KOPT-K1 (cell line): ENCODE measurements around the gene NOTCH4.
"Not testable (repeated sequence)": the region's sequence is repeated elsewhere in the genome, so short reads cannot be mapped to it uniquely, and the experiment has no call there.

ENCODE experiments used
- H3K27ac ChIP-seq: fragments of 200-600 bp; sonication (generic); 2 replicates; pipeline ENCODE4 v1.5.1; 2016; ENCODE audit warnings: antibody characterized with exemption, mild to moderate bottlenecking, low read depth, low read length; ENCODE audit not compliant: poor library complexity, severe bottlenecking
- H3K36me3 ChIP-seq: fragments of 200-600 bp; sonication (generic); 2 replicates; pipeline ENCODE4 v1.5.1; 2017; ENCODE audit warnings: antibody characterized with exemption, mild to moderate bottlenecking, low read length, moderate library complexity; ENCODE audit not compliant: insufficient read depth
- H3K9me3 ChIP-seq: fragments of 200-600 bp; sonication (generic); 2 replicates; pipeline ENCODE4 v1.5.1; 2017; ENCODE audit warnings: antibody characterized with exemption, low read length, mild to moderate bottlenecking; ENCODE audit not compliant: insufficient read depth, poor library complexity, severe bottlenecking

The NOTCH4 gene

GRCh38 chr6:32239462-32239861, 15.6 kb upstream of the NOTCH4 start:
- H3K27ac ChIP-seq, result no peak overlapping the region
- no peaks in the 10 kb centered on the region for H3K9me3 ChIP-seq
- H3K36me3 ChIP-seq, result no peaks in the 10 kb centered on the region

GRCh38 chr6:32234934-32235333, 11.1 kb upstream of the NOTCH4 start:
- Histone ChIP-seq H3K27ac (no peak overlapping the region), H3K9me3 (no peaks in the 10 kb centered on the region), H3K36me3 (no peaks in the 10 kb centered on the region)

- no peaks in the 10 kb centered on the region for H3K9me3 ChIP-seq
- H3K27ac ChIP-seq, result no peak overlapping the region
- no peaks in the 10 kb centered on the region for H3K36me3 ChIP-seq
These were observed 2.6 kb upstream of the NOTCH4 start for GRCh38 chr6:32226434-32226833.

GRCh38 chr6:32224696-32225095, 829 bp upstream of the NOTCH4 start:
- H3K36me3 ChIP-seq, result no peaks in the 10 kb centered on the region
- no peak overlapping the region for H3K27ac ChIP-seq
- no peaks in the 10 kb centered on the region for H3K9me3 ChIP-seq

- Histone ChIP-seq H3K27ac (no peak overlapping the region), H3K9me3 (no peaks in the 10 kb centered on the region), H3K36me3 (no peaks in the 10 kb centered on the region)
These were observed 1.3 kb downstream of the NOTCH4 start for GRCh38 chr6:32222333-32223230.

- Histone ChIP-seq H3K9me3 (no peaks in the 10 kb centered on the region), H3K27ac (no peak overlapping the region), H3K36me3 (no peaks in the 10 kb centered on the region)
These were observed 3.8 kb downstream of the NOTCH4 start for GRCh38 chr6:32220021-32220420.

GRCh38 chr6:32218167-32218566, 5.7 kb downstream of the NOTCH4 start:
- Histone ChIP-seq H3K9me3 (no peaks in the 10 kb centered on the region), H3K27ac (no peak overlapping the region), H3K36me3 (no peaks in the 10 kb centered on the region)

GRCh38 chr6:32216998-32217397, 6.9 kb downstream of the NOTCH4 start:
- Histone ChIP-seq H3K9me3 (no peaks in the 10 kb centered on the region), H3K27ac (no peak overlapping the region), H3K36me3 (no peaks in the 10 kb centered on the region)

- no peak overlapping the region for H3K27ac ChIP-seq
- H3K36me3 ChIP-seq, result no peaks in the 10 kb centered on the region
- H3K9me3 ChIP-seq, result no peaks in the 10 kb centered on the region
These were observed 7.6 kb downstream of the NOTCH4 start for GRCh38 chr6:32216285-32216684.

GRCh38 chr6:32215617-32216016, 8.2 kb downstream of the NOTCH4 start:
- Histone ChIP-seq H3K27ac (no peak overlapping the region), H3K9me3 (no peaks in the 10 kb centered on the region), H3K36me3 (no peaks in the 10 kb centered on the region)

- Histone ChIP-seq H3K9me3 (no peaks in the 10 kb centered on the region), H3K27ac (no peak overlapping the region), H3K36me3 (no peaks in the 10 kb centered on the region)
These were observed 9.7 kb downstream of the NOTCH4 start for GRCh38 chr6:32214126-32214525.

GRCh38 chr6:32213649-32214048, 10.2 kb downstream of the NOTCH4 start:
- no peaks in the 10 kb centered on the region for H3K9me3 ChIP-seq
- H3K36me3 ChIP-seq, result no peaks in the 10 kb centered on the region
- H3K27ac ChIP-seq, result no peak overlapping the region

- Histone ChIP-seq H3K27ac (no peak overlapping the region), H3K36me3 (no peaks in the 10 kb centered on the region), H3K9me3 (no peaks in the 10 kb centered on the region)
These were observed 11.6 kb downstream of the NOTCH4 start for GRCh38 chr6:32212076-32212760.

- not testable (repeated sequence) for H3K9me3 ChIP-seq, H3K36me3 ChIP-seq, H3K27ac ChIP-seq
These were observed 12.4 kb downstream of the NOTCH4 start for GRCh38 chr6:32211432-32211831.

GRCh38 chr6:32210191-32210601, 13.7 kb downstream of the NOTCH4 start:
- no peak overlapping the region for H3K27ac ChIP-seq
- H3K9me3 ChIP-seq, result no peaks in the 10 kb centered on the region
- no peaks in the 10 kb centered on the region for H3K36me3 ChIP-seq

GRCh38 chr6:32208996-32209395, 14.9 kb downstream of the NOTCH4 start:
- no peaks in the 10 kb centered on the region for H3K9me3 ChIP-seq
- H3K36me3 ChIP-seq, result no peaks in the 10 kb centered on the region
- no peak overlapping the region for H3K27ac ChIP-seq
